OCI-LY3 (cell line): ENCODE results near the gene EPHB1.
"Not testable (repeated sequence)": the region's sequence is repeated elsewhere in the genome, so short reads cannot be mapped to it uniquely, and the experiment has no call there.

Experiments used
- H2AFZ ChIP-seq: fragments of 200-600, 300-600 bp; shearing (Covaris generic); 2 replicates; pipeline ENCODE4 v1.6.0; 2014; ENCODE audit warnings: antibody characterized with exemption, low read depth, low read length
- H3K27ac ChIP-seq: fragments of 200-600, 300-600 bp; sonication (generic); 2 replicates; pipeline ENCODE4 v1.5.1; 2014; ENCODE audit warnings: mild to moderate bottlenecking, low read length, moderate library complexity, mixed read lengths
- H3K27me3 ChIP-seq: fragments of 200-600, 300-600 bp; sonication (generic); 2 replicates; pipeline ENCODE4 v1.6.1; 2014; ENCODE audit warnings: low read depth, low read length, mixed read lengths
- H3K36me3 ChIP-seq: fragments of 200-600, 300-600 bp; sonication (generic); replicated peaks from 2 replicates; pipeline ENCODE3; 2014; ENCODE audit warnings: low read depth, low read length, mixed read lengths
- H3K4me1 ChIP-seq: fragments of 300-600, 200-600 bp; sonication (generic); 2 replicates; pipeline ENCODE4 v1.6.1; 2014; ENCODE audit warnings: low read length, mixed read lengths
- H3K4me2 ChIP-seq: fragments of 200-600, 300-600 bp; sonication (generic); 2 replicates; pipeline ENCODE4 v1.6.1; 2014; ENCODE audit warnings: low read length, mixed read lengths
- H3K4me3 ChIP-seq: fragments of 300-600, 200-600 bp; sonication (generic); 2 replicates; pipeline ENCODE4 v1.5.1; 2014; ENCODE audit warnings: antibody characterized with exemption, mild to moderate bottlenecking, low read length, moderate library complexity
- H3K79me2 ChIP-seq: fragments of 300-600, 200-600 bp; shearing (Covaris generic); 2 replicates; pipeline ENCODE4 v1.6.1; 2014; ENCODE audit warnings: mild to moderate bottlenecking, low read length, mixed read lengths
- H3K9ac ChIP-seq: fragments of 300-600, 200-600 bp; shearing (Covaris generic); 2 replicates; pipeline ENCODE4 v1.6.0; 2014; ENCODE audit warnings: mild to moderate bottlenecking, low read length, moderate library complexity
- H3K9me3 ChIP-seq: fragments of 200-600, 300-600 bp; shearing (Covaris generic); 2 replicates; pipeline ENCODE4 v1.6.1; 2014; ENCODE audit warnings: low read length, mixed read lengths; ENCODE audit not compliant: insufficient read depth
- H4K20me1 ChIP-seq: fragments of 200-600, 300-600 bp; sonication (generic); 2 replicates; pipeline ENCODE4 v1.6.1; 2016; ENCODE audit warnings: low read length, mixed read lengths; ENCODE audit not compliant: insufficient read depth
- CTCF ChIP-seq: fragments of 200-600, 300-600 bp; sonication (generic); IDR thresholded peaks from 2 replicates; pipeline ENCODE4 v1.5.1; 2014; ENCODE audit warnings: antibody characterized with exemption, low read length, low read depth
- EZH2phosphoT487 ChIP-seq: fragments of 200-600 bp; shearing (Covaris generic); IDR thresholded peaks from 2 replicates; pipeline ENCODE4 v1.6.1; 2018; ENCODE audit warnings: antibody characterized with exemption, mixed run types, low read depth

Gene EPHB1

GRCh38 chr3:134776518-134776917 lies 18.5 kb upstream of the EPHB1 start:
- Histone ChIP-seq H3K4me3 (no peak overlapping the region), H3K4me1 (no peaks in the 10 kb centered on the region), H3K36me3 (no peaks in the 10 kb centered on the region), H3K9ac (no peak overlapping the region), H4K20me1 (no peaks in the 10 kb centered on the region), H3K9me3 (no peaks in the 10 kb centered on the region), H3K79me2 (no peaks in the 10 kb centered on the region), H2AFZ (no peak overlapping the region), H3K4me2 (no peak overlapping the region), H3K27me3 (peaks cover 29% of the 10 kb centered on the region), H3K27ac (no peak overlapping the region)
- TF ChIP-seq CTCF, result no peak
- no peak for TF ChIP-seq EZH2phosphoT487

GRCh38 chr3:134777341-134777740 lies 17.7 kb upstream of the EPHB1 start:
- H3K9ac ChIP-seq, result no peak overlapping the region
- H3K27ac ChIP-seq, result no peak overlapping the region
- peaks cover 32% of the 10 kb centered on the region for H3K27me3 ChIP-seq
- H3K36me3 ChIP-seq, result no peaks in the 10 kb centered on the region
- TF ChIP-seq CTCF (no peak), EZH2phosphoT487 (no peak)
- no peak overlapping the region for H3K4me3 ChIP-seq
- H3K9me3 ChIP-seq, result no peaks in the 10 kb centered on the region
- no peak overlapping the region for H2AFZ ChIP-seq
- H3K4me2 ChIP-seq, result no peak overlapping the region
- no peaks in the 10 kb centered on the region for H3K79me2 ChIP-seq
- H4K20me1 ChIP-seq, result no peaks in the 10 kb centered on the region
- no peaks in the 10 kb centered on the region for H3K4me1 ChIP-seq

GRCh38 chr3:134788283-134788682 lies 6.8 kb upstream of the EPHB1 start:
- not testable (repeated sequence) for H3K4me3 ChIP-seq, H3K9ac ChIP-seq, H2AFZ ChIP-seq, H3K79me2 ChIP-seq, H3K4me2 ChIP-seq, H4K20me1 ChIP-seq, H3K27ac ChIP-seq
- H3K9me3 ChIP-seq, result peaks cover 14% of the 10 kb centered on the region
- H3K27me3 ChIP-seq, result peaks cover 24% of the 10 kb centered on the region
- peaks cover 14% of the 10 kb centered on the region for H3K36me3 ChIP-seq
- peaks cover 22% of the 10 kb centered on the region for H3K4me1 ChIP-seq

- Histone ChIP-seq H3K9ac (no peak overlapping the region), H3K27me3 (peaks cover 22% of the 10 kb centered on the region)
- no peak for TF ChIP-seq EZH2phosphoT487
- no peak for TF ChIP-seq CTCF
These were observed 5.0 kb upstream of the EPHB1 start for GRCh38 chr3:134790065-134790464.

GRCh38 chr3:134791992-134792391 lies 3.1 kb upstream of the EPHB1 start:
- Histone ChIP-seq H3K4me3 (no peak overlapping the region), H3K9ac (no peak overlapping the region), H3K36me3 (peaks cover 28% of the 10 kb centered on the region), H3K27ac (no peak overlapping the region), H3K27me3 (peaks cover 13% of the 10 kb centered on the region), H2AFZ (no peak overlapping the region; the same call in 1 of the 2 replicates), H3K4me1 (peaks cover 29% of the 10 kb centered on the region), H3K79me2 (peaks cover 29% of the 10 kb centered on the region), H3K4me2 (peak overlapping the region; percentile 39), H4K20me1 (no peaks in the 10 kb centered on the region), H3K9me3 (peaks cover 14% of the 10 kb centered on the region)
- no peak for TF ChIP-seq EZH2phosphoT487
- no peak for TF ChIP-seq CTCF

More at GRCh38 chr3:134790065-134790464, 5.0 kb upstream of the EPHB1 start:
- no peak overlapping the region for H3K4me3 ChIP-seq
- no peaks in the 10 kb centered on the region for H4K20me1 ChIP-seq
- peaks cover 14% of the 10 kb centered on the region for H3K36me3 ChIP-seq
- H3K27ac ChIP-seq, result no peak overlapping the region
- peaks cover 29% of the 10 kb centered on the region for H3K4me1 ChIP-seq
- H3K79me2 ChIP-seq, result peaks cover 10% of the 10 kb centered on the region
- no peak overlapping the region for H2AFZ ChIP-seq
- H3K9me3 ChIP-seq, result peaks cover 14% of the 10 kb centered on the region
- no peak overlapping the region for H3K4me2 ChIP-seq
